ENCODE data around the gene SEL1L3.

The SEL1L3 gene

DNA sequence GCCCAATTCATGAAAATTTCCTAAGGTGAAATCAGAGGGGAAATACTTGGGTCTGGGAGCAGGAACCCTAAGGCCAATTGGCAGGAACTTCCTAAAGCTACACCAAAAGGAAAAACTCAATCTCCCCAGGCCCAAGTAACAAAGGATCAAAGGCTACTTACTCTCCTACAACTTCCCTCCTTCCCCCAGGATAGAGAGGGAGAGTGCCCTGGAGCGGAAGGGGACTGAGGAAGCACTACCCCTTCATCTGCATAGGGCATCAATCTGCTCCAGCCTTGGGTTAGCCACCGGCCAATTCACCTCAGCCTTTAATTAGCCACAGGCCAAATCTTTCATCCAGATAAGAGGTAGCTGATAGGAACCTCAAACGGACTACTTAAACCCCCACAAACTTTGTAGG lies 152.2 kb downstream of the SEL1L3 start:
- ChIA-PET CTCF (no interaction called here), POLR2A (no interaction called here)
- Histone ChIP-seq H3K9me3 (ENCODE audit: control insufficient read depth, insufficient read depth, low read depth, low read length) (no peaks in the 10 kb centered on the region), H3K36me3 (ENCODE audit: control insufficient read depth in 2 of 2, insufficient read depth in 1 of 2, low read length in 2 of 2) (no peaks in the 10 kb centered on the region), H3K4me3 (ENCODE audit: low read depth, low read length) (no peak overlapping the region), H3K27ac (ENCODE audit: extremely low read depth, low read depth, low read length) (no peak overlapping the region), H3K4me1 (ENCODE audit: control insufficient read depth, insufficient read depth, low read length) (no peaks in the 10 kb centered on the region)
- TF ChIP-seq, protein P1, sequence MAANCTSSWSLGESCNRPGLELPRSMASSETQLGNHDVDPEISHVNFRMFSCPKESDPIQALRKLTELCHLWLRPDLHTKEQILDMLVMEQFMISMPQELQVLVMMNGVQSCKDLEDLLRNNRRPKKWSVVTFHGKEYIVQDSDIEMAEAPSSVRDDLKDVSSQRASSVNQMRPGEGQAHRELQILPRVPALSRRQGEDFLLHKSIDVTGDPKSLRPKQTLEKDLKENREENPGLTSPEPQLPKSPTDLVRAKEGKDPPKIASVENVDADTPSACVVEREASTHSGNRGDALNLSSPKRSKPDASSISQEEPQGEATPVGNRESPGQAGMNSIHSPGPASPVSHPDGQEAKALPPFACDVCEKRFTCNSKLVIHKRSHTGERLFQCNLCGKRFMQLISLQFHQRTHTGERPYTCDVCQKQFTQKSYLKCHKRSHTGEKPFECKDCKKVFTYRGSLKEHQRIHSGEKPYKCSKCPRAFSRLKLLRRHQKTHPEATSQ (tag by site-specific recombination; IDR thresholded peaks at IDR 0.05): no peak
- no peak for TF ChIP-seq KLF8 (tag by site-specific recombination; IDR thresholded peaks at IDR 0.05)
- TF ChIP-seq ZNF747 (tag by site-specific recombination; IDR thresholded peaks at IDR 0.05): no peak
- TF ChIP-seq, protein P2, sequence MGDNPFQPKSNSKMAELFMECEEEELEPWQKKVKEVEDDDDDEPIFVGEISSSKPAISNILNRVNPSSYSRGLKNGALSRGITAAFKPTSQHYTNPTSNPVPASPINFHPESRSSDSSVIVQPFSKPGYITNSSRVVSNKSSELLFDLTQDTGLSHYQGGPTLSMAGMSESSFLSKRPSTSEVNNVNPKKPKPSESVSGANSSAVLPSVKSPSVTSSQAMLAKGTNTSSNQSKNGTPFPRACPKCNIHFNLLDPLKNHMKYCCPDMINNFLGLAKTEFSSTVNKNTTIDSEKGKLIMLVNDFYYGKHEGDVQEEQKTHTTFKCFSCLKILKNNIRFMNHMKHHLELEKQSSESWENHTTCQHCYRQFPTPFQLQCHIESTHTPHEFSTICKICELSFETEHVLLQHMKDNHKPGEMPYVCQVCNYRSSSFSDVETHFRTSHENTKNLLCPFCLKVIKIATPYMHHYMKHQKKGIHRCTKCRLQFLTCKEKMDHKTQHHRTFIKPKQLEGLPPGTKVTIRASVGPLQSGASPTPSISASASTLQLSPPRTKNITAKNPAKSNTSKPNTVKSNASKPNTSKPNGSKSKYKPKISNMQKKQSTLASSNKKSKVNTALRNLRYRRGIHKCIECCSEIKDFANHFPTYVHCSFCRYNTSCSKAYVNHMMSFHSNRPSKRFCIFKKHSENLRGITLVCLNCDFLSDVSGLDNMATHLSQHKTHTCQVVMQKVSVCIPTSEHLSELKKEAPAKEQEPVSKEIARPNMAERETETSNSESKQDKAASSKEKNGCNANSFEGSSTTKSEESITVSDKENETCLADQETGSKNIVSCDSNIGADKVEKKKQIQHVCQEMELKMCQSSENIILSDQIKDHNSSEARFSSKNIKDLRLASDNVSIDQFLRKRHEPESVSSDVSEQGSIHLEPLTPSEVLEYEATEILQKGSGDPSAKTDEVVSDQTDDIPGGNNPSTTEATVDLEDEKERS (tag by site-specific recombination; IDR thresholded peaks at IDR 0.05): no peak
- TF ChIP-seq, protein P3, sequence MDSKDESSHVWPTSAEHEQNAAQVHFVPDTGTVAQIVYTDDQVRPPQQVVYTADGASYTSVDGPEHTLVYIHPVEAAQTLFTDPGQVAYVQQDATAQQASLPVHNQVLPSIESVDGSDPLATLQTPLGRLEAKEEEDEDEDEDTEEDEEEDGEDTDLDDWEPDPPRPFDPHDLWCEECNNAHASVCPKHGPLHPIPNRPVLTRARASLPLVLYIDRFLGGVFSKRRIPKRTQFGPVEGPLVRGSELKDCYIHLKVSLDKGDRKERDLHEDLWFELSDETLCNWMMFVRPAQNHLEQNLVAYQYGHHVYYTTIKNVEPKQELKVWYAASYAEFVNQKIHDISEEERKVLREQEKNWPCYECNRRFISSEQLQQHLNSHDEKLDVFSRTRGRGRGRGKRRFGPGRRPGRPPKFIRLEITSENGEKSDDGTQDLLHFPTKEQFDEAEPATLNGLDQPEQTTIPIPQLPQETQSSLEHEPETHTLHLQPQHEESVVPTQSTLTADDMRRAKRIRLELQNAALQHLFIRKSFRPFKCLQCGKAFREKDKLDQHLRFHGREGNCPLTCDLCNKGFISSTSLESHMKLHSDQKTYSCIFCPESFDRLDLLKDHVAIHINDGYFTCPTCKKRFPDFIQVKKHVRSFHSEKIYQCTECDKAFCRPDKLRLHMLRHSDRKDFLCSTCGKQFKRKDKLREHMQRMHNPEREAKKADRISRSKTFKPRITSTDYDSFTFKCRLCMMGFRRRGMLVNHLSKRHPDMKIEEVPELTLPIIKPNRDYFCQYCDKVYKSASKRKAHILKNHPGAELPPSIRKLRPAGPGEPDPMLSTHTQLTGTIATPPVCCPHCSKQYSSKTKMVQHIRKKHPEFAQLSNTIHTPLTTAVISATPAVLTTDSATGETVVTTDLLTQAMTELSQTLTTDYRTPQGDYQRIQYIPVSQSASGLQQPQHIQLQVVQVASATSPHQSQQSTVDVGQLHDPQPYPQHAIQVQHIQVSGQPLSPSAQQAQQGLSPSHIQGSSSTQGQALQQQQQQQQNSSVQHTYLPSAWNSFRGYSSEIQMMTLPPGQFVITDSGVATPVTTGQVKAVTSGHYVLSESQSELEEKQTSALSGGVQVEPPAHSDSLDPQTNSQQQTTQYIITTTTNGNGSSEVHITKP (tag by site-specific recombination; IDR thresholded peaks at IDR 0.05): no peak
- TF ChIP-seq ZNF121 (tag by site-specific recombination; IDR thresholded peaks at IDR 0.05): no peak
- TF ChIP-seq ZNF19 (tag by site-specific recombination; IDR thresholded peaks at IDR 0.05; ENCODE audit: low read depth): no peak
- TF ChIP-seq ZNF114 (tag by site-specific recombination; IDR thresholded peaks at IDR 0.05): no peak
- TF ChIP-seq ZNF76 (tag by site-specific recombination; IDR thresholded peaks at IDR 0.05; ENCODE audit: borderline replicate concordance, low read depth): no peak
- TF ChIP-seq ZNF184 (tag by site-specific recombination; IDR thresholded peaks at IDR 0.05): no peak
- TF ChIP-seq, protein P4, sequence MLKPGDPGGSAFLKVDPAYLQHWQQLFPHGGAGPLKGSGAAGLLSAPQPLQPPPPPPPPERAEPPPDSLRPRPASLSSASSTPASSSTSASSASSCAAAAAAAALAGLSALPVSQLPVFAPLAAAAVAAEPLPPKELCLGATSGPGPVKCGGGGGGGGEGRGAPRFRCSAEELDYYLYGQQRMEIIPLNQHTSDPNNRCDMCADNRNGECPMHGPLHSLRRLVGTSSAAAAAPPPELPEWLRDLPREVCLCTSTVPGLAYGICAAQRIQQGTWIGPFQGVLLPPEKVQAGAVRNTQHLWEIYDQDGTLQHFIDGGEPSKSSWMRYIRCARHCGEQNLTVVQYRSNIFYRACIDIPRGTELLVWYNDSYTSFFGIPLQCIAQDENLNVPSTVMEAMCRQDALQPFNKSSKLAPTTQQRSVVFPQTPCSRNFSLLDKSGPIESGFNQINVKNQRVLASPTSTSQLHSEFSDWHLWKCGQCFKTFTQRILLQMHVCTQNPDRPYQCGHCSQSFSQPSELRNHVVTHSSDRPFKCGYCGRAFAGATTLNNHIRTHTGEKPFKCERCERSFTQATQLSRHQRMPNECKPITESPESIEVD (tag by site-specific recombination; IDR thresholded peaks at IDR 0.05): no peak
- TF ChIP-seq ZNF169 (tag by site-specific recombination; IDR thresholded peaks at IDR 0.05): no peak
- no peak for TF ChIP-seq ZFP3 (tag by site-specific recombination; IDR thresholded peaks at IDR 0.05; ENCODE audit: low read depth)
- TF ChIP-seq, protein P5, sequence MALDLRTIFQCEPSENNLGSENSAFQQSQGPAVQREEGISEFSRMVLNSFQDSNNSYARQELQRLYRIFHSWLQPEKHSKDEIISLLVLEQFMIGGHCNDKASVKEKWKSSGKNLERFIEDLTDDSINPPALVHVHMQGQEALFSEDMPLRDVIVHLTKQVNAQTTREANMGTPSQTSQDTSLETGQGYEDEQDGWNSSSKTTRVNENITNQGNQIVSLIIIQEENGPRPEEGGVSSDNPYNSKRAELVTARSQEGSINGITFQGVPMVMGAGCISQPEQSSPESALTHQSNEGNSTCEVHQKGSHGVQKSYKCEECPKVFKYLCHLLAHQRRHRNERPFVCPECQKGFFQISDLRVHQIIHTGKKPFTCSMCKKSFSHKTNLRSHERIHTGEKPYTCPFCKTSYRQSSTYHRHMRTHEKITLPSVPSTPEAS (tag by site-specific recombination; IDR thresholded peaks at IDR 0.05): no peak
- TF ChIP-seq ZBTB48 (tag by site-specific recombination; IDR thresholded peaks at IDR 0.05): no peak
- TF ChIP-seq, protein P6, sequence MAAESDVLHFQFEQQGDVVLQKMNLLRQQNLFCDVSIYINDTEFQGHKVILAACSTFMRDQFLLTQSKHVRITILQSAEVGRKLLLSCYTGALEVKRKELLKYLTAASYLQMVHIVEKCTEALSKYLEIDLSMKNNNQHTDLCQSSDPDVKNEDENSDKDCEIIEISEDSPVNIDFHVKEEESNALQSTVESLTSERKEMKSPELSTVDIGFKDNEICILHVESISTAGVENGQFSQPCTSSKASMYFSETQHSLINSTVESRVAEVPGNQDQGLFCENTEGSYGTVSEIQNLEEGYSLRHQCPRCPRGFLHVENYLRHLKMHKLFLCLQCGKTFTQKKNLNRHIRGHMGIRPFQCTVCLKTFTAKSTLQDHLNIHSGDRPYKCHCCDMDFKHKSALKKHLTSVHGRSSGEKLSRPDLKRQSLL (tag by site-specific recombination; IDR thresholded peaks at IDR 0.05): no peak
- no peak for TF ChIP-seq ZBTB7A (tag by site-specific recombination; IDR thresholded peaks at IDR 0.05; ENCODE audit: low read depth)
- no peak for TF ChIP-seq ZNF558 (tag by site-specific recombination; IDR thresholded peaks at IDR 0.05)
